ENCODE results near the gene FAM83C. TPM values are rescaled to one million over a fixed set of nuclear protein-coding genes. Genes with fewer than 3 reads are reported as not detected.

The FAM83C gene
- total RNA-seq, 1 experiment from 2014 or later: not detected

- no peak for TF ChIP-seq CTCF (conservative IDR thresholded peaks at IDR 0.05; ENCODE audit: low read depth, low read length)
- Histone ChIP-seq H3K9me3 (ENCODE audit: low read depth, low read length, poor library complexity, severe bottlenecking) (no peaks in the 10 kb centered on the region), H3K27me3 (replicated peaks; ENCODE audit: insufficient read depth, low read depth, low read length, poor library complexity) (no peaks in the 10 kb centered on the region), H3K27ac (ENCODE audit: low read depth, low read length, poor library complexity, severe bottlenecking) (no peak overlapping the region), H3K4me3 (ENCODE audit: low read depth, low read length, poor library complexity, severe bottlenecking) (no peak overlapping the region), H3K4me1 (ENCODE audit: insufficient read depth, low read length, poor library complexity, severe bottlenecking) (no peaks in the 10 kb centered on the region), H3K36me3 (ENCODE audit: insufficient read depth, low read length, poor library complexity, severe bottlenecking) (no peaks in the 10 kb centered on the region)
- ChIA-PET CTCF (no interaction called here), POLR2A (ENCODE audit: low non-redundant PET) (no interaction called here)
- BruUV-seq (replicated peaks): no TSS peak
- intact Hi-C loops (cut with micrococcal nuclease; ENCODE audit: unreplicated experiment): no loop called here
- DNase-seq (ENCODE audit: low spot score): no peak
Measured at GRCh38 chr20:35326740-35327073, 34.5 kb upstream of the FAM83C start.

DNA sequence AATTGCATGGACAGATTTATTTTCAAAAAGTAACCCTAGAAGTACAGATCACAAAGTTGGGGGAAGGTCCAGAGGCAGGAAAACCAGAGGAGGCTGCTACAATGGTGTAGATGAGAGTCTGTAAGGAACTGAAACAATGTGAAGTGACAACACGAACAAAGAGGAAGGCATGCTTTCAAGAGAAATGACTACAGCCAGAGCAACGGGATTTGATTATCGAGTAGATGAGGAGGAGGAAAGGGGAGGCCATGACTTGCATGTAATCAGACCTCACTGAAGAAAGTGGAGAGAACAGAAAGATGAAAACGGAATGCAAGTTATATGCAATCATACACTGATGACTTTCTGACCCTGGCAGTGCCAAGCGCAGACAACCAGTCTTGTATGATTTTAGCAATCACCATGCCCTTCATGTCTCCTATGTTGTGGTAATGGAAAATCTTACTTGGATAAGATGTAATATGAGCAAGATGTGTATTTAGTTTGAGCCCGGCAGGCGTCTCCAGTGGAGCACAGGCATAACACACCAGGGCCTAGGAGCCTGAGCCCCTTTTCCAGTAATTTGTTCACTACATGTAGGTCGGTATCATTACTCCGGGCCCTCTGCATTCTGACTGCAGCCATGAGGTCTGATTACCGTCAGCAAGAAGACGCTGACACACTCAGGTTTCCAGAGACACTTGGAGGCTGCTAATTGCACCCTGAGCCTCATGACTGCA is 34.0 kb upstream of the FAM83C start:
- Histone ChIP-seq H3K36me3 (ENCODE audit: insufficient read depth, low read length, poor library complexity, severe bottlenecking) (no peaks in the 10 kb centered on the region), H3K4me1 (ENCODE audit: insufficient read depth, low read length, poor library complexity, severe bottlenecking) (no peaks in the 10 kb centered on the region), H3K4me3 (ENCODE audit: low read depth, low read length, poor library complexity, severe bottlenecking) (no peak overlapping the region), H3K27ac (ENCODE audit: low read depth, low read length, poor library complexity, severe bottlenecking) (no peak overlapping the region), H3K27me3 (replicated peaks; ENCODE audit: insufficient read depth, low read depth, low read length, poor library complexity) (no peaks in the 10 kb centered on the region), H3K9me3 (ENCODE audit: low read depth, low read length, poor library complexity, severe bottlenecking) (no peaks in the 10 kb centered on the region)
- intact Hi-C loops (cut with micrococcal nuclease; ENCODE audit: unreplicated experiment): no loop called here
- TF ChIP-seq CTCF (conservative IDR thresholded peaks at IDR 0.05; ENCODE audit: low read depth, low read length): no peak
- no TSS peak for BruUV-seq (replicated peaks)
- POLR2A ChIA-PET (ENCODE audit: low non-redundant PET): no interaction called here
- CTCF ChIA-PET: no interaction called here
- DNase-seq (ENCODE audit: low spot score): no peak

DNA sequence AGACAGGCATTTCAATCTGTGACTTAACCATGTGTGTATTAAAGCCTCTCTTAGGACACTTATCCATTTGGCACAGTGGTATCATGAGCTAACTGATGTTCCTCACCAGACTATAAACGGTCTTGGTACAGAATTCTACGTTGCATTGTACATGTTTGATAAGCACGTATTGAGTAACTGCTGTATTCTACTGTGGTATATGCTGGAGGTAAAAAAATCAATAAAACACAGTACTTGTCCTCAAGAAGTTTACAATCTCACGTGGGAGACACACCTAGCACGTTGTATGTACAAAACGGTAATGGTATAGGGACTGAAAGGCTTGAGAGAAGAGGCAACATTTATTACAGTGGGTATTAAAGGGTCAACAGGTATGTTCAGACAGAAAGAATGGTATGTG is 33.2 kb upstream of the FAM83C start:
- no peak overlapping the region for H3K4me3 ChIP-seq (ENCODE audit: low read depth, low read length, poor library complexity, severe bottlenecking)
- H3K4me1 ChIP-seq (ENCODE audit: insufficient read depth, low read length, poor library complexity, severe bottlenecking): no peaks in the 10 kb centered on the region
- H3K27ac ChIP-seq (ENCODE audit: low read depth, low read length, poor library complexity, severe bottlenecking): no peak overlapping the region
- H3K9me3 ChIP-seq (ENCODE audit: low read depth, low read length, poor library complexity, severe bottlenecking): no peaks in the 10 kb centered on the region
- H3K36me3 ChIP-seq (ENCODE audit: insufficient read depth, low read length, poor library complexity, severe bottlenecking): no peaks in the 10 kb centered on the region
- intact Hi-C loops (cut with micrococcal nuclease; ENCODE audit: unreplicated experiment): no loop called here
- no peak for DNase-seq (ENCODE audit: low spot score)
- CTCF ChIA-PET: no interaction called here
- no peaks in the 10 kb centered on the region for H3K27me3 ChIP-seq (replicated peaks; ENCODE audit: insufficient read depth, low read depth, low read length, poor library complexity)
- no TSS peak for BruUV-seq (replicated peaks)
- POLR2A ChIA-PET (ENCODE audit: low non-redundant PET): no interaction called here
- no peak for TF ChIP-seq CTCF (conservative IDR thresholded peaks at IDR 0.05; ENCODE audit: low read depth, low read length)
- no peak for TF ChIP-seq EZH2 (IDR thresholded peaks at IDR 0.05; ENCODE audit: borderline replicate concordance, low read depth, low read length, poor library complexity, severe bottlenecking)

Data from A673 (cell line).